AG09309 (cell line): Measurements from ENCODE around the gene TMEM238.
"Not testable (repeated sequence)": the region's sequence is repeated elsewhere in the genome, so short reads cannot be mapped to it uniquely, and the experiment has no call there.

Experiments
- DNase-seq: peaks from one replicate; pipeline ENCODE4 v3.0.0-alpha.2; 2010; ENCODE audit warnings: low read depth
- H3K4me3 ChIP-seq: 2 replicates; pipeline ENCODE4 v1.5.1; 2011; ENCODE audit warnings: mild to moderate bottlenecking, low read depth, low read length, moderate library complexity; ENCODE audit not compliant: control insufficient read depth
- TF ChIP-seq, protein P1 (sequence below): IDR thresholded peaks from 2 replicates; pipeline ENCODE4 v1.5.1; 2011; ENCODE audit warnings: mild to moderate bottlenecking, low read depth, low read length, inconsistent platforms; ENCODE audit not compliant: insufficient read depth, control insufficient read depth; ENCODE audit errors: missing control alignments

TMEM238 gene

DNA sequence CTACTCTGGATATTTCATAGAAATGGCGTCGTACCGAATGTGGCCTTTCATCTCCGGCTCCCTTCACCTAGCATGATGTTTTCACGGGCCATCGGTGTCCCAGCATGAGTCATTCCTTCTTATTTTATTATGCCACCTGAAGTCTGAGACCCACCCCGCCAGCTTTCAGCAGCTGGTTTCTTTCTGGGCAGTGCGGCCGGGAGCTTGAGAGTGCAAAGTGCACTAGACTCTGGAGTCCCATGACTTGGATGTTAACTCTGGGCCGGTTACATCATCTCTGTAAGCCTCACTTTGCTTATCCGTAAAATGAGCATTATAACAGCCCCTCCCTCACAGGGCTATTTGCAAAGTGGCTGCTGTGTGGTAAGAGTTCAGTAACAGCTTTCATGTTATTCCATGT lies 50.2 kb downstream of the TMEM238 start:
- TF ChIP-seq, protein P1, sequence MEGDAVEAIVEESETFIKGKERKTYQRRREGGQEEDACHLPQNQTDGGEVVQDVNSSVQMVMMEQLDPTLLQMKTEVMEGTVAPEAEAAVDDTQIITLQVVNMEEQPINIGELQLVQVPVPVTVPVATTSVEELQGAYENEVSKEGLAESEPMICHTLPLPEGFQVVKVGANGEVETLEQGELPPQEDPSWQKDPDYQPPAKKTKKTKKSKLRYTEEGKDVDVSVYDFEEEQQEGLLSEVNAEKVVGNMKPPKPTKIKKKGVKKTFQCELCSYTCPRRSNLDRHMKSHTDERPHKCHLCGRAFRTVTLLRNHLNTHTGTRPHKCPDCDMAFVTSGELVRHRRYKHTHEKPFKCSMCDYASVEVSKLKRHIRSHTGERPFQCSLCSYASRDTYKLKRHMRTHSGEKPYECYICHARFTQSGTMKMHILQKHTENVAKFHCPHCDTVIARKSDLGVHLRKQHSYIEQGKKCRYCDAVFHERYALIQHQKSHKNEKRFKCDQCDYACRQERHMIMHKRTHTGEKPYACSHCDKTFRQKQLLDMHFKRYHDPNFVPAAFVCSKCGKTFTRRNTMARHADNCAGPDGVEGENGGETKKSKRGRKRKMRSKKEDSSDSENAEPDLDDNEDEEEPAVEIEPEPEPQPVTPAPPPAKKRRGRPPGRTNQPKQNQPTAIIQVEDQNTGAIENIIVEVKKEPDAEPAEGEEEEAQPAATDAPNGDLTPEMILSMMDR, result no peak
- no peak for DNase-seq
- H3K4me3 ChIP-seq, result no peak overlapping the region

DNA sequence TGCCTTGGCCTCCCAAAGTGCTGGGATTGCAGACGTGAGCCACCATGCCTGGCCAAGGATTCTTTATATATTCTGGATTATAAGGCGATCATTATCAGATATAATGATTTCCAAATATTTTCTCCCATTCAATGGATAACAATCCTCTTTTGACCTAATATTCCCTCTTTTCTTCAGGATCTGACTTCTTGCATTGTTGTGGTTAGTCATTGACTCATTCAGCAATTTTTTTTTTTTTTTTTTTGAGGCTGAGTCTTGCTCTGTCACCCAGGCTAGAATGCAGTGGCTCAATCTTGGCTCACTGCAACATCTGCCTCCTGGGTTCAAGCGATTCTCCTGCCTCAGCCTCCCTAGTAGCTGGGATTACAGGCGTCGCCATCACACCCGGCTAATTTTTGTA lies 54.3 kb downstream of the TMEM238 start:
- DNase-seq, H3K4me3 ChIP-seq: not testable (repeated sequence)
